HG03432 (cell line): ENCODE data around the gene RPS2.
"Not testable (repeated sequence)": the region's sequence is repeated elsewhere in the genome, so short reads cannot be mapped to it uniquely, and the experiment has no call there.

Experiments
- ATAC-seq: cut with Tn5 transposase; IDR thresholded peaks from one replicate; pipeline ENCODE4 v1.9.1; 2021; ENCODE audit warnings: mild to moderate bottlenecking, moderate library complexity; ENCODE audit not compliant: unreplicated experiment

RPS2 gene

DNA sequence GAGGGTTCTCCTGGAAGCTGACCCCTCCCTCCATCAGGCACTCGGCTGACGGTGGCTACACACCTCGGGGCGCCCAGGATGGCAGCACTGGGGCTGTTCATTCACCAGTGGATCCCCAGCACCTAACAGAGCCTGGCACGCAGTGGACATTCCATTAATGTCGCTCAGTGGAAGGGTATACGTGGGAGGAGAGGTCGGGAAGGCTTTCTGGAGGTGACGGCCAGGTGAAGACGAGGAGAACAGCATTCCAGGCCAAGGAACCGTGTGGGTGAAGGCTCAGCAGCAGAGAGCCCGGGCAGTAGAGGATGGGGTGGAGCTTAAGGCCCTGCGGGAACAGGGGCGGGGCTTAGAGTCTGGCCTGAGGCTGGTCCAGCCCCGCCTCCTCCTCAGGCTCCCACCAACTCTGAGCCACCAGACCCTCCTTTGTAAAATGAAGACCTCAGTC lies 43.9 kb downstream of the RPS2 start:
- no peak for ATAC-seq

DNA sequence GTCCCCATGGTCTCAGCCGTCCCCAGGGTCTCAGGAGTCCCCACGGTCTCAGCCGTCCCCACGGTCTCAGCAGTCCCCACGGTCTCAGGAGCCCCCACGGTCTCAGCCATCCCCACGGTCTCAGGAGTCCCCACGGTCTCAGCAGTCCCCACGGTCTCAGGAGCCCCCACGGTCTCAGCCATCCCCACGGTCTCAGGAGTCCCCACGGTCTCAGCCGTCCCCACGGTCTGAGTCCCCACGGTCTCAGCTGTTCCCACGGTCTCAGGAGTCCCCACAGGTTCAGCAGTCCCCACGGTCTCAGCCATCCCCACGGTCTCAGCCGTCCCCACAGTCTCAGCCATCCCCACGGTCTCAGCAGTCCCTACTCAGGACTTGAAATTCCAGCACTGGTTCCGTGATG lies 44.5 kb downstream of the RPS2 start:
- not testable (repeated sequence) for ATAC-seq

DNA sequence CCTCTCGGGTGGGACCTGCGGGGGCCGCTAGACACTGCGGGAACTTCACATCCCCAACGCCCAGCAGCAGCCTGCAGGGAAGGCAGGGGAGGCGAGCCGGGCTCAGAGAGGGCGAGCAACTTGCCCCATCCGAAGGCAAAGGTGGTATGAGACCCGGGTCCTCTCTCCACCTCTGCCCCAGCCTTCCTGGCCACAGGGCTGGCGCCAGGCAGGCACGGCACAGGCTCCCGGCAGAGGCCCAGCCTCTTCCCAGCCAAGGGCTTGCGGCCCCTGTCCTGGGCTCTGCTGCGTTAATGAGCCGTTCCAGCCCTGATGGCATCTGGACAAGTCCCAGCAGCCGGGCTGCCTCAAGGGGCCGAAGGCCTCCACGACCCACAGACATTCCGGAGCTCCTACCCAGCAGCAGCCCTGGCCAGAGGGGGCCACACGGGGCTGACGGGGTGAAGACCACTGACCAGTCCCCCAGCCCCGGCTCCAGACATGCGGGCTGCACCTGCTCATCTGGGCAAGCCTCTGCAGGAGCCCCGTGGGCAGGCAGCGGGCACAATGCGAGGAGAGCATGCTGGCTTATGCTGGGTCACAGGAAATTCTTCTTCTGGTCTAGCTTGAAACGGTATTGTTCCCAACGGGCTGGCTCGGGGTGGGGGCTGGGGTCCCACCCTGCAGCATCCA lies 45.2 kb downstream of the RPS2 start:
- no peak for ATAC-seq

DNA sequence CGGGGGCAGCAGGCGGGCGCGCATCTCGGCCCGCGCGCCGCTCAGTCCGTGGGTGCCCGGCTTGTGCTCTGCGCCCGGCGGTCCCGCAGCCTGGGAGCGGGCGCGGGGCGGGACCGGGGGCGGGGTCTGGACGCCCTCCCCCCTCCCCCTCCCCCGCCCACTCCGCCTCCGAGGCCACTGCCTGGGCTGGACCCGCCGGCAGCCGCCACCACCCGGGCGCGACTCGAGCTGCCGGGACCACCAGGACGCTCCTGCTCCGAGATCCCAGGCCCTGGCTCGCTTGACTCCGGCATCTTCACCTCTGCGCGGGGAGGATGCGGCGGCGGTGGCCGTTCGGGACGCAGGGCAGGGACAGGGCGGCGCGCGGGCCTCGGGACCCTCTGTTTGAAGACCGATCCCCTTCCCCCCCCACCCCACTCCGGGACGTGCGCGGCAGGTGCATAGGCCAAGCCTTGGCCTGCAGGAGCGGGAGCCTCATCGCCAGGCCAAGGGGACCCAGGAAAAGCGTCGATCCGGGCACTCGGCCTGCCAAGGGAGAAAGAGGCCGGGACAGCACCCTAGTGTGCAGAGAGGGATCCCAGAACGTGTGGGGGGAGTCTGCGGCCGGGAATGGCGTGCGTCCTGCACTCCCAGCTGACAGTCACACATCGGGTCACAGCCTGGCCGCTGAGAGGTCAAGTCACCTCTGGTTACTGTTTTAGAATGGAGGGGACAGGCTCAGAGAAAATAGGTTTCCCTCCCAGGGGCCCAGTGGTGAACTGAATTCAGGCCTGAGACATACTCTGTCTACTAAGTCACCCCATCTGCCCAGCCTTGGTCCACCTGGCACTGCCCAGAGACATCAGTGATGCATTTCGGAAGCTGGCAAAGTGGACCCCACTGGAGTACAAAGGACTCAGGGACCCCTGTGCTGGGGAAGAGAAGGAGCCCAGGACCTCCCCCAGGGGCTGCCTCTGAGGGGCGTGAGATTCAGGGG lies 46.0 kb downstream of the RPS2 start, which contains the start of gene HS3ST6:
Gene HS3ST6, minus strand, starts transcription at position 65 of the 976 bp plus-strand sequence. CDS start 92 bp downstream, outside the sequence.
- ATAC-seq, result no peak

DNA sequence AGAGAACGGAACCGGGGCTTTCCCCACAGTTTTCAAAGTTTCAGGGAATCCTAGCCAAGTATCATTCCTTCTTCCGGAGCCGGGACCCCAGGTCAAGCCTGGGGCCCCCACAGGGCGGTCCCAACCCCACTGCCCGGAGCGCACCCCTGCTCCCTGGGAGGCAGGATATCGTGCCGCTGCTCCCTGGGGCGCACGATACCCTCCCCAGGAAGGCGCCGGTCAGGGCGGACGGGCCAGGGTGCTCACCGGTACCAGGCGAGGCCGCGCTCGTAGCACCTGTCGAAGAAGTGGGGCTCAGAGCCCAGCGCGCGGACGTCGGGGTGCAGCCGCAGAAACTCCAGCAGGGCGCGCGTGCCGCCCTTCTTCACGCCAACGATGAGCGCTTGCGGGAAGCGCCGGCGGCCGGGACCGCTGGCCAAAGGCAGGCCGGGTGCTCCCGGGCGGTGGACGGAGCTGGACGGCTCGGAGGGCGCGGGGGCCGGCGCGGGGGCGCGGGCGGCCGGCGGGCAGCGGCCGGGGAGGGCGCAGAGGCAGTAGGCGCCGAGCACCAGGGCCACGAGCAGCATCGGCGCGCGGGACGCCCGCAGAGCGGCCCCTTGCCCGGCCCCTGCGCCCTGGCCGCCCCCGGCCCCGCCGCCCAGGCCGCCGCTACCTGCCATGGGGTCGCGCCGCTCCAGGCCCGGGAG lies 46.8 kb downstream of the RPS2 start:
- ATAC-seq, result no peak

DNA sequence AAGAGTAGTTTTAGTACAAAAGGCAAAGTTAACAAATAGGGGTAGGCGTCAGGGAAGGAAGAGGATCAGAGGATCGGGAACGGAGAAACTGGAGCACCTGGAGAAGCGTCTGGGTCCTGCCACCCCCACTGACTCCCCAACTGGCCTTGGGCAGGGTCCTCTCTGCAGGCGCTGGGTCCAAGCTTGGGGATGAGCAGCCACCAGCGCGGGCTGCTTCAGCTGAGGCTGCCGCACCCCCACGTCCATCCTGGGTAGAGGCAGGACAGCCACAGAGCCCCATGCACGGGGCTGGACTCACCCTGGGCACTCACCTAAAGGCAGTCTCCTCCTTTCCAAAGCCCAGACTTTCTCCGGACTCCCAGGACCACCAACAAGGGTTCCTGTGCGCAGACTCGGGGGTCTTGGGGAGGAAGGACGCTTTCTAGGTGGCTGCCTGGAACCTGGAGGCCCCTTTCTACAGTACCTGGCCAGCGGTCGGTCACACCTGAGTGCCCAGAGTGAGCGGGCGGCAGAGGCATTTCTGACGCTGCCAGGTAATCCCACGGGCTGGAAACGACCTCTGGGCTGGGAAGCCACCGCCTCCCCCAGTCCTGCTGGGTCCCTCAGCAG lies 47.5 kb downstream of the RPS2 start:
- ATAC-seq, result no peak

DNA sequence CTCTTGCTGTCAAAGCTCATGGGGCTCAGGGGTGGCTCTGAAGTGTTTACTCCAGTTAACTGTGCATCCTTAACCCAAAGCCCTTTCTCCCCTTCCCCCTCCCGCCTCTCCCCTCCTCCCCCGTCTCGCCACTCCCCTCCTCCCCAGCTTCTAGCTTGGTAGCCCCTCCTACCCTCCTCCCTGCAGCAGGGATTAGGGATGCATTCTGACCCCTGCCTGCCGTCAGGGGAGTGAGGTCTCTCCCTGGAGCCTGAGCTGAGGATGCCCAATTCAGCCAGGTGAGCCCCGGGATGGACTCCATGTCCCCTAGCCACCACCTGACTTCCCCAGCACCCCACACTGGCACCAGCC lies 48.0 kb downstream of the RPS2 start:
- no peak for ATAC-seq

DNA sequence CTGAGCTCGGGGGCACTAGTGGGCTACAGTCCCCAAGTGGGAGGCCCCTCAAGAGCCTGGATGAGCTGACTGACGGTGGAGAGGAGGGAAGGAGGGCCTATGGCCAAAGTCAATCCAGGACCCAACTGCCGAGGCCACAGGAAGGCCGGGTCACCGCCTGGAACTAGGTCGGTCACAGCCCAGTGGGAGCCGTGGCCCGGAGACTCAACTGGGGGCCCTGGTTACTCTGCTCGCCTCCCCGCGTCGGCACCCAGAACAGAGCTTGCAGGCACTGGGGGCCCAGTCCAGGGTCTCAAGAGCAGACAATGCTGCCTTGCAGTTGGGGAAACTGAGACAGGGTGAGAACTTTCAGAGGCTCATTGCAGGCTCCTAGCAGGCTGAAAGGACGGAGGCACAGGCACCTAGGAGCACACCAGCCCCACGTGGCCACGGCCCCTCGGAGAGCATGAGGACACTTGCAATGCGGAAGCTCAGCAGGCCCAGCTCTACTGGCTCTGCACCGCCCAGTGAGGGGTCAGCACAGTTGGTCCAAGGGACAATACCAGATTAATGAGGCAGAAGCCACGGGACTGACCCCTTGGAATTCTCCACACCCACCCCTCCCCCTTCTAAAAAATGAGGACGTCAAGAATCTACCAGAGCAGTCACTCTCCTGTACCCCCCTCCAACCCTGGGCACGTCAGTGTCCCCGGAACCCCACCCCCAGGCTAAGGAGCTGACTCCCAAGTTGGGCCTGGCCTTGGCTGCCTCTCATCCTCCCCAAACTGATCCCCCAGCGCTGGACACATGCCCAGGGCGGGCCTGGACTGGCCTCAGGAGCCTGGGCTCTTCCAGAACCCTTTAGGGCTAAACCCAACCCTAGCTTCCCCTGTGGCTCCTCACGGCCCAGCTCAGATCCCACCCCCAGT lies 48.6 kb downstream of the RPS2 start:
- ATAC-seq, result no peak

DNA sequence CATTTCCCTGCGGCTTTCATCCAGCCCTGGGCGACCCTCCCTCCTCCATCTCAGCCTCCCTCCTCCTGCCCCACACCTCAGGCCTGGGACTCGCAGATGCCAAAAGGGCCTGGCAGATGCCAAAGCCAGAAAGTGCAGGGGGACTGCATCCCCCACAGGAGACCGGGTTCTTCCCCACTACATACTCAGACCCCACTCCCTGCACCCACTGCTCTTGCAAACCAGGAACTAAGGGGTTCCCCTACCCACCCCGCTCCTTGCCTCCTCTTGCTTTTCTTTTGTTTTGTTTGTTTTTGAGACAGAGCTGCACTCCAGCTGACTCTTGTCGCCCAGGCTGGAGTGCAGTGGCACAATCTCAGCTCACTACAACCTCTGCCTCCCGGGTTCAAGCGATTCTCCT lies 49.6 kb downstream of the RPS2 start:
- ATAC-seq, result no peak

DNA sequence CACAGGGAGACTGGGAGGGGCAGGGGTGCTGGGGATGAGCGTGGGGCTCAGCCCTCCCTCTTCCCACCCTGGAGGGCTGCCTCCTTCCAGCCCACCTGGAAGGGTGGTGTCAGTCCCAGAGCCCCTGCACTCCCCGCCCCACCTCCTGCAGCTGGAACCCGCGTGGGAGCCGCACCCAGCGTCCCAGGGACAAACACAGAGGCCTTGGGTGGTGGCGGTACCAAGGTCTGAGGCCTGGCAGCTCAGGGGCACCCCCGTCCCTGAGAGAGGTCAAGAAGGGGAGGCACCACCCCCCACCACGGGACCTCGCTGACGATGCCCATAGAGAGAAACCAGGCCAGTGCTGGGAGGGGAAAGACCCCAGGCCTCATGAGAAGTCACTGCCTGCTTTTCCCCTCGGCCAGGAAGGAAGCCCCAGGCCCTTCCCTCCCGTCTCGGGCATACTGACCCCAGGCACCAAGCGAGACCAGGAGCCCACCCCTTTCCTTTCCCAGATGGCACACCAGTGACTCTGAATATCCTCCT lies 50.5 kb downstream of the RPS2 start:
- ATAC-seq, result no peak

DNA sequence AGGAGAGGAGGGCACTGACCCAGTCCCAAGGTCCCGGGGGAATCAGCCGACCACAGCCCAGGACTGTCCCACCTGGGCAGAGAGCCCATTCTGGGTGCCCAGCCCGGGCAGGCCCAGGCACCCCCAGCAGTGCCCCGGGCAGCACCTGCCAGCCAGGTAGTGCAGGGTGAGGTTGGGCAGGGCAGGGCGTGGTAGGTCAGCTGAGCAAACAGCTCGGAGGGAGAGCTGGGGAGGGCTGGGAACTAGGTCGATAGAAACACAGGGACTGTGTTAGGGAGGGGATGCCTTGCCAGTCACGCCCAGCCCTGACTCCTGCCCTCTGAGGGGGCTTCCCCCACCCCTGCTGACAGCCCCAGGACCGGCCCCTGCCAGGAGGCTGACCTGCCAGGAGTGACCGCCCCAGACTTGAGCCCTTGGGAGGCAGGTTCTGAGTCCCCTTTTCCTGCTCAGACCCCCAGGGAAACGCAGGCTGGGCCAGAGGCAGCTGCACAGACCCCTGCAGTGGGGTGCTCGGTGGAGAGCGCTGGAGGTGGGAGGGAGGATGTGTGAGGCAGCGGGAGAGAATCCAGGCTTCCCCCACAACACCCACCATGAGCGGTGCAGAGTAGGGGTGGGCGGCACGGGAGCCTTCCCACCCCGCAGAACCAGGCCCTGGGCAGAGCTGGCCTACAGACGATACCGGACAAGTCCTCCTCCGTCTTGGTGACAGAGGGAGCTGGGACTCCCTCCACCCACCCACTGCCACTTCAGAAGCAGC lies 51.1 kb downstream of the RPS2 start:
- no peak for ATAC-seq

DNA sequence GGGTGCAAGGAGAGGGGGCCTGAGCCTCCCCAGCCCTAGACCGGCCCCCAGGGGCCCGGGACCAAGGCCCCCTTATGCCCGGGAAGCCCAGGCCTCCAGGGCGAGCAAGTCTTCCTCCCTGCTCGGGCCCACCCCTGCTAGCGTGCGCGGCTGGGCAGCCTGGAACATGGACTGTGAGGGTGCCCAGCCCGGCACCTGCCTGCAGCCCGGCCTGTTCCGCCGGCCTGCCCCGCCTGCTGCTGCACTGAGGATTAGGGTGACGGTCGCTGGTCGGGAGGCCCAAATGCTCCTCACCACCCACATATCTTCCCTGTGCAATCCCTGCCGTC lies 52.4 kb downstream of the RPS2 start:
- ATAC-seq, result no peak
